ENCODE data around the gene FGL2.

DNA sequence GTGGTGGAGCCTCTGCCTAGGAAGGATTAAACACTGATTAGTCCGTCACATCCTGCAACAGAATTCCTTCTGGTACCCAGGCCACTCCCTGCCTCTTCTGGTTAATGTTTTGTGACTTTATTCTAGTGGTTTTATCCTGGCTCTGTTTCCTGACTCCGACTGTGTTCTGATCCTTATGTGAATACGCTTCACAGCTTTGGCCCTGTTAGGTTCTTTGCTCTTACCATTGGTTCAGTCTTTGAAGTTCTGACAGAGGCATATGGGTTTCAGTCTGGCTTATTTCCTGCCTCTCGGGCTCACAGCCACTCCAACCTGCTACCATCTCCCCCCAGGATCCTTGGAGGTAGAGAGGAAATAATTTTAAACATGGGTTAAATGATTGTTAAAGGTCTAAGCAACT lies 23.2 kb upstream of the FGL2 start:
- TF ChIP-seq, protein P1, sequence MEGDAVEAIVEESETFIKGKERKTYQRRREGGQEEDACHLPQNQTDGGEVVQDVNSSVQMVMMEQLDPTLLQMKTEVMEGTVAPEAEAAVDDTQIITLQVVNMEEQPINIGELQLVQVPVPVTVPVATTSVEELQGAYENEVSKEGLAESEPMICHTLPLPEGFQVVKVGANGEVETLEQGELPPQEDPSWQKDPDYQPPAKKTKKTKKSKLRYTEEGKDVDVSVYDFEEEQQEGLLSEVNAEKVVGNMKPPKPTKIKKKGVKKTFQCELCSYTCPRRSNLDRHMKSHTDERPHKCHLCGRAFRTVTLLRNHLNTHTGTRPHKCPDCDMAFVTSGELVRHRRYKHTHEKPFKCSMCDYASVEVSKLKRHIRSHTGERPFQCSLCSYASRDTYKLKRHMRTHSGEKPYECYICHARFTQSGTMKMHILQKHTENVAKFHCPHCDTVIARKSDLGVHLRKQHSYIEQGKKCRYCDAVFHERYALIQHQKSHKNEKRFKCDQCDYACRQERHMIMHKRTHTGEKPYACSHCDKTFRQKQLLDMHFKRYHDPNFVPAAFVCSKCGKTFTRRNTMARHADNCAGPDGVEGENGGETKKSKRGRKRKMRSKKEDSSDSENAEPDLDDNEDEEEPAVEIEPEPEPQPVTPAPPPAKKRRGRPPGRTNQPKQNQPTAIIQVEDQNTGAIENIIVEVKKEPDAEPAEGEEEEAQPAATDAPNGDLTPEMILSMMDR (conservative IDR thresholded peaks at IDR 0.05; ENCODE audit: low read depth, low read length) = no peak
- TF ChIP-seq POLR2A (IDR thresholded peaks at IDR 0.05; ENCODE audit: low read depth, low read length) (no peak), MAFK (IDR thresholded peaks at IDR 0.05; ENCODE audit: low read depth, low read length) (no peak), SMC3 (IDR thresholded peaks at IDR 0.05; ENCODE audit: low read depth, low read length) (no peak), CEBPB (IDR thresholded peaks at IDR 0.05; ENCODE audit: low read depth, low read length) (no peak), RAD21 (IDR thresholded peaks at IDR 0.05; ENCODE audit: low read length) (no peak), RCOR1 (IDR thresholded peaks at IDR 0.05; ENCODE audit: insufficient replicate concordance, low read length) (no peak)
- TF ChIP-seq, protein P2, sequence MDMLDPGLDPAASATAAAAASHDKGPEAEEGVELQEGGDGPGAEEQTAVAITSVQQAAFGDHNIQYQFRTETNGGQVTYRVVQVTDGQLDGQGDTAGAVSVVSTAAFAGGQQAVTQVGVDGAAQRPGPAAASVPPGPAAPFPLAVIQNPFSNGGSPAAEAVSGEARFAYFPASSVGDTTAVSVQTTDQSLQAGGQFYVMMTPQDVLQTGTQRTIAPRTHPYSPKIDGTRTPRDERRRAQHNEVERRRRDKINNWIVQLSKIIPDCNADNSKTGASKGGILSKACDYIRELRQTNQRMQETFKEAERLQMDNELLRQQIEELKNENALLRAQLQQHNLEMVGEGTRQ (IDR thresholded peaks at IDR 0.05; ENCODE audit: low read depth, low read length) = no peak

Measured in IMR-90 (cell line).